HCEC 1CT (cell line): ENCODE results near the gene STAMBP.
"Not testable (repeated sequence)": the region's sequence is repeated elsewhere in the genome, so short reads cannot be mapped to it uniquely, and the experiment has no call there.

Experiments used
- DNase-seq: peaks from one replicate; pipeline ENCODE4 v3.0.0-alpha.2; 2017

STAMBP gene

GRCh38 chr2:73888388-73888787 lies 59.6 kb downstream of the STAMBP start:
- DNase-seq: no peak

- no peak for DNase-seq
Observed at GRCh38 chr2:73889206-73889605, 60.4 kb downstream of the STAMBP start.

DNA sequence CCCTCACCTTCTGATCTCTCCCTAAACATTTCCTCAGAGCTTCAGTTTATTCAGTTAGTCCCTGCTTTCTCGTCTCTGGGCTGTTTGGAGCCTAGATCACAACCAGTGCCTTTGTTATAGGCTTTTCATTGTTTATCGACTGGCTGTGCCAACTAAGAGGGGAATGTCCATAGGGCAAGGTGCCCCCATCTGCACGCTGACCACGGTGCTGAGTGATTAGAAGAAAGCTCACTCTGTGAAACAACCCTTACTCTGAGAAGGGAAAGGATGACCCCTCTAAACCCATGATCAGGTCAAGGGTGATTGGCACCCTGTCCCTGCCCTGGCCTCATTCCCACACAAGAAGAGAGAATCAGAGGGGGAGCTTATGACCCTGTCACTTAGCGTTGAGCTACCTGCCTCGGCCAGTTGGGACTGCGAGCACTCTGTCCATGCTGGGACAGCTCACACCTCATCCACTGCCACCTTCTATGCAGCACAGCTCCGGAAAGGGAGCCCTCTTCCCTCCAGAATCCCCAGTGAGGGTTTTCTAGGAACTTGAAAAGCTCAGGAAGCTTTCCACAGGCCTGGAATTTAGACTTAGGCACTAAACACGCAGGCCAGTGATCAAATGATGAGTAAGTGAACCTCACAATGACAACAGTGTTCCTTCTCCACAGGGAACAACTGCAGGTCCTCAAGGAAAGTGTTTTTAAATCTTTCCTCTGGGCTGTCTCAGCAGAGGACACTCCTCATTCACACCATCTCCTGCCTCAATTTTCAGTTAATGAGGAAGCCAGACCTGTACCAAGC lies 61.7 kb downstream of the STAMBP start:
- DNase-seq: peak; percentile 46

GRCh38 chr2:73891276-73891901 lies 62.6 kb downstream of the STAMBP start:
- no peak for DNase-seq

GRCh38 chr2:73892631-73893329 lies 64.0 kb downstream of the STAMBP start, which contains the start of gene ACTG2:
Gene ACTG2, plus strand, starts transcription at chr2:73893008. Its CDS starts 8,304 bp downstream, at chr2:73901312.
- DNase-seq: peak; percentile 90

DNA sequence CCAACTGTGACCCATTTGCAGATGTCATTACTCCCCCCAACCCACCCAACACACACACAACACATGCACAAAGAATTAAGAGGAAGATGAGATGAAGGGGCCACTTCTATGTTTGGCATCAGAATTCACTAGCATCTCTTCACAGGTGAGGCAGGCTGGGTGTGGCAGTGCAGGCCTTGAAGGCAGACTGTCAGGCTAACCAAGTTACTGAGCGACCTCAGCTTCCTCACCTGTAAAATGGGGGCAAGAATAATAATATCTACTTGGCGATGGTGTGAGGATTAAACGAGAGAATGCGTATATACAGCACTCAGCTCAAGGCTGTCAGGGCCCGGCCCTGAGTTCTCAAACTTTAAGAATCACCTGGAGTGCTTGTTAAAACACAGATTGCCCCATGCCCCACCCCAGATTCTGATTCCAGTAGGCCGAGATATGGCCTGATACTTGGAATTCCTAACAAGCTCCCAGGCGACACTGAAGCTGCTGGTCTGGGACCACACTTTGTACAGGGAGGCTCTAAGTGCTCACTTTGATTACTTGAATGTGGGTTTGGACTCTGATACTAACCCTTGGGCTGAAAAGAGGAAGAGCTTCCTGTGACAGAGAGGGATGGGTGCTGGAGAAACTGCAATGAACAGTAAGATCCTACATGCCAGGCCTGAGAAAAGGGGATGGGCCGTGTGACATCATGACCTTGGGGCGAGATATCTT lies 65.2 kb downstream of the STAMBP start:
- no peak for DNase-seq

GRCh38 chr2:73894475-73894850 lies 65.7 kb downstream of the STAMBP start:
- no peak for DNase-seq

- no peak for DNase-seq
Observed at GRCh38 chr2:73894877-73895276, 66.1 kb downstream of the STAMBP start.

- no peak for DNase-seq
Observed at GRCh38 chr2:73895473-73895872, 66.7 kb downstream of the STAMBP start.

- DNase-seq: peak; percentile 64
Observed at GRCh38 chr2:73896362-73897239, 67.8 kb downstream of the STAMBP start.

GRCh38 chr2:73897240-73897583 lies 68.5 kb downstream of the STAMBP start:
- no peak for DNase-seq

- no peak for DNase-seq
Observed at GRCh38 chr2:73897934-73898333, 69.2 kb downstream of the STAMBP start.

DNA sequence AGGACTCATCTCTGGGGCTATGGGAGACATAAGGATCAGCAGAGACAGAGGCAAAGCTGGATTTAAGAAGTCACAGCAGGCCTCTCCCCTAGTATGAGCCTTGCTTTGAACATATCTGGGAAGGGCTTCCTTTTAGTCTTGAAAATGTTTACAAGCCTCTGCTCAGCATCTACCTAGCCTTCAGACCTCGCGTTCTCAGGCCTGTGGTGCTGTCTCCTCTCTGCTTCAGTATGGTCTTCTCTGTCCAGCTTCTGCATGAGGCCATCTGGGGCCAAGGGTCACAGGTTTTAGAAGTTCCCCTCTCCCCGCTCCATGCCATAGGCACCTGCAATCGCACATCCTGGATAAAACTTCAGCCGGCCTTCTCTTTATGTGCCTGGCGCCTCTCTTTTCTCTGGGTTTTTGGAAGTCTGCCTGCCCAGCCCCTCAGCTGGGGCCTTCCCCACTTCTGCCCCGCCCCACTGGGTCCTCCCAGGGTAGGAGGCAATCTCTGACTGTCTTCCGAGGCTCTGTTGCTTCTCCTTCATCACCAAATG lies 71.1 kb downstream of the STAMBP start:
- DNase-seq: no peak

- no peak for DNase-seq
Observed at GRCh38 chr2:73901143-73901542, 72.4 kb downstream of the STAMBP start.

DNA sequence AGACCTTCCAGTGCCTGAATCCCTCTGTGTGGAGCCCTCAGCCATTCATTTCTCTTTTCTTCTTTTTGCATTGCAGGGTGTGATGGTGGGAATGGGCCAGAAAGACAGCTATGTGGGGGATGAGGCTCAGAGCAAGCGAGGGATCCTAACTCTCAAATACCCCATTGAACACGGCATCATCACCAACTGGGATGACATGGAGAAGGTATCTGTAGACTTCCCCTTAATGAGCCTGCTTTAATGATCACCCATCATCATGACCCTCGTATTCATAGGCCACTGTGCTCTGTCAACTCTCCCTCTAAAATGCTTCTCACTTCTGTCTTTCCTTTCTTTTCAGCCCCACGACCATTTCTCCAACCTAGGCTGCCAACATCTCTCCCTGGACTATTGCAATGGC lies 73.5 kb downstream of the STAMBP start:
- DNase-seq: no peak

DNA sequence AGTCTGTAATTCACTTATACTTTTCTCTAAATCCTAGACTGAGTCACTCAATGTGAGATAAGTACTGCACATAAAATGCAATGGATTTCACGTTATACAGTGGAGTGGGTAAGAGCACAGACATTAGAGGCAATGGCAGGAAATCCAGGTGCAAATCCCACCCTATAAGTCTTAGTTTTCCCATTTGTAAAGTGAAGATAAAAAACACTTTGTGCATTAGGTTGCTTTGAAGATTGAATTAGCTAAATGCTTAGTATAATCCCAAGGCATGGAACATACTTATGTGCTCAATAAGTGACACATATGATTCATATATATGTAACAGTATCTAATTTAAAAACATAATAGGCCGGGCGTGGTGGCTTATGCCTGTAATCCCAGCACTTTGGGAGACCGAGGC lies 74.6 kb downstream of the STAMBP start:
- no peak for DNase-seq

DNA sequence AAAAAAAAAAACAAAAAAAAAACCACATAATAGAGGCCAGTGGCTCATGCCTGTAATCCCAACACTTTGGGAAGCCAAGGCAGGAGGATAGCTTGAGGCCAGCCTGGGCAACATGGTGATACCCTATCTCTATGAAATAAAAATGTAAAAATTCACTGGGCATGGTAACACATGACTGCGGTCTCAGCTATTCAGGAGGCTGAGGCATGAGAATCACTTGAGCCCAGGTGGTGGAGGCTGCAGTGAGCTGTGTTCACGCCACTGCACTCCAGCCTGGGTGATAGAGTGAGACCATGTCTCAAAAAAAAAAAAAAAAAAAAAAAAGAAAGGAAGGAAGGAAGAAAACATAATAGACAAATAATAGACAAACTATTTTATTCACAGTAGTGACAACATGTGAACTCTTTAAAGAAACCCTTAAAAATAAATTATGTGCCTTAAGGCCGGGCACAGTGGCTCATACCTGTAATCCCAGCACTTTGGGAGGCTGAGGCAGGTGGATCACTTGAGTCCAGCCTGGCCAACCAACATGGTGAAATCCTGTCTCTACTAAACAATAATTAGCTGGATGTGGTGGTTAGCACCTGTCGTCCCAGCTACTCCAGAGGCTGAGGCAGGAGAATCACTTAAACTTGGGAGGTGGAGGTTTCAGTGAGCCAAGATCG lies 75.3 kb downstream of the STAMBP start:
- not testable (repeated sequence) for DNase-seq

DNA sequence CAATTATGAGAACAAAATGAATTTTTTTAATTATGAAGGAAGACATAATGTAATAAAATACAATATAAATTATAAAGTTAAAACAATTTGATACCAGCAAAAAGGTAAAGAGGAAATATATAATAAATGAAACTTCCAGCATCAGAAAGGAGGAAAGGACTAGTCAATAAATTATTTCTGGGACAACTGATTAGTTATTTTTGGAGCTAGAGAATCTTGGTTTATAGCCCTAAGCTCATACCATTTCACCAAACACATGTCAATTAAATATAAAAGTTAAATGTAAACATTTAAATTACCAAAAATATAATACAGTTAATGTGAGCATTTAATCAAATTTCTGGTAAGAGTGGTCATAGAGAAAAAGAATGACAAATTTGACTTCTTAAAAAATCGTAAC lies 76.2 kb downstream of the STAMBP start:
- no peak for DNase-seq

DNA sequence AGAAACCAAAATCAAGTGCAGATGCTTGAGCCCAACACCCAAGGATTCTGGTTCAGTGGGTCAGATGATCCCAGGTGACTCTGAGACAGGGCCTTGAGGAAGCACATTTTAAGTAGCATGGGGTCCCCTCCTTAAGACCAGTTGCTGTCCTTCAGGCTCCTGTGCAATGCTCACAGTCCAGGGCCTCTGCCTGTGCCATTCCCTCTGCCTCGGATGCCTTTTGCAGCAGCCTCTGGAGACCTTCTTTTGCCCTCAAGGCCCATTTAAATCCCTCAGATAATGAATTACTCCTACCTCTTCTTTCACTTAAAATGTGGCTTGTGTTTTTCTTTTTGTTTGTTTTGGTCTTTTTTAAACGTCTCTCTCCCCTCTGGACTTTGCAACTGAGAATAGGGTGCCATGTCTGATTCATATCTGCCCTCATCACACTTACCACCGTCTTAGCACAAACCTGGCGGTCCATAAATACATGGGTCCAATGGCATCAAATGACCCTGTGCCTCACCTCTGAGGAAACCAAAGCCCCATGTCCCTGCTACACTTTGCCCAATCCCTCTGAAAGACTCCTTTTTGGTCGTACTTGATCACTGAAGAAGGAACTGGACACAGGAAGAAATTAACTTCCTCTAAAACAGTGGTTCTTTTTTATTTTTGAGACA lies 78.2 kb downstream of the STAMBP start:
- DNase-seq: no peak

GRCh38 chr2:73907840-73908452 lies 79.2 kb downstream of the STAMBP start:
- DNase-seq: no peak
